IPS-20b (cell line): ENCODE measurements around the gene OTOGL.
"Not testable (repeated sequence)": the region's sequence is repeated elsewhere in the genome, so short reads cannot be mapped to it uniquely, and the experiment has no call there.

Source experiments
- H3K27ac ChIP-seq: one replicate; pipeline ENCODE4 v1.5.1; 2013; ENCODE audit warnings: low read length
- H3K27me3 ChIP-seq: 2 replicates; pipeline ENCODE4 v1.6.1; 2013; ENCODE audit warnings: mild to moderate bottlenecking, low read length, inconsistent platforms; ENCODE audit not compliant: insufficient read depth
- H3K36me3 ChIP-seq: 2 replicates; pipeline ENCODE4 v1.6.1; 2013; ENCODE audit warnings: low read depth, mild to moderate bottlenecking, inconsistent platforms, low read length, moderate library complexity; ENCODE audit not compliant: insufficient read depth
- H3K4me1 ChIP-seq: 2 replicates; pipeline ENCODE4 v1.6.1; 2013; ENCODE audit warnings: mild to moderate bottlenecking, control low read depth, inconsistent platforms, low read length, moderate library complexity; ENCODE audit not compliant: insufficient read depth
- H3K4me3 ChIP-seq: 2 replicates; pipeline ENCODE4 v1.5.1; 2013; ENCODE audit warnings: mild to moderate bottlenecking, low read length, inconsistent platforms
- H3K9ac ChIP-seq: 2 replicates; pipeline ENCODE4 v1.6.1; 2013; ENCODE audit warnings: low read depth, mild to moderate bottlenecking, inconsistent platforms, low read length, moderate library complexity
- H3K9me3 ChIP-seq: 2 replicates; pipeline ENCODE4 v1.6.1; 2013; ENCODE audit warnings: mild to moderate bottlenecking, low read depth, low read length, inconsistent platforms; ENCODE audit not compliant: insufficient read depth

Gene OTOGL

GRCh38 chr12:80208071-80208470, 108.7 kb downstream of the OTOGL start:
- Histone ChIP-seq H3K4me3 (no peak overlapping the region), H3K27ac (no peak overlapping the region), H3K9me3 (no peaks in the 10 kb centered on the region), H3K4me1 (peaks cover 5% of the 10 kb centered on the region; the same call in 1 of the 2 replicates), H3K27me3 (no peaks in the 10 kb centered on the region), H3K36me3 (no peaks in the 10 kb centered on the region), H3K9ac (no peak overlapping the region)

- no peaks in the 10 kb centered on the region for H3K36me3 ChIP-seq
- H3K9me3 ChIP-seq = no peaks in the 10 kb centered on the region
- H3K27me3 ChIP-seq = no peaks in the 10 kb centered on the region
- H3K4me3 ChIP-seq = no peak overlapping the region
- H3K27ac ChIP-seq = no peak overlapping the region
- H3K9ac ChIP-seq = no peak overlapping the region
- H3K4me1 ChIP-seq = peaks cover 16% of the 10 kb centered on the region
Measured at GRCh38 chr12:80211671-80212070, 112.3 kb downstream of the OTOGL start.

- no peaks in the 10 kb centered on the region for H3K36me3 ChIP-seq
Measured at GRCh38 chr12:80212938-80213645, 113.8 kb downstream of the OTOGL start.

GRCh38 chr12:80213871-80214270, 114.5 kb downstream of the OTOGL start:
- no peak overlapping the region for H3K4me3 ChIP-seq
- H3K27ac ChIP-seq = no peak overlapping the region
- no peak overlapping the region for H3K9ac ChIP-seq
- peaks cover 22% of the 10 kb centered on the region for H3K4me1 ChIP-seq
- H3K36me3 ChIP-seq = no peaks in the 10 kb centered on the region
- H3K27me3 ChIP-seq = no peaks in the 10 kb centered on the region
- no peaks in the 10 kb centered on the region for H3K9me3 ChIP-seq

More at GRCh38 chr12:80212938-80213645, 113.8 kb downstream of the OTOGL start:
- Histone ChIP-seq H3K27me3 (no peaks in the 10 kb centered on the region), H3K4me3 (no peak overlapping the region), H3K4me1 (peaks cover 22% of the 10 kb centered on the region), H3K9ac (no peak overlapping the region), H3K9me3 (no peaks in the 10 kb centered on the region), H3K27ac (no peak overlapping the region)

GRCh38 chr12:80217011-80217535, 117.7 kb downstream of the OTOGL start:
- Histone ChIP-seq H3K4me3 (no peak overlapping the region), H3K9ac (no peak overlapping the region), H3K4me1 (peaks cover 17% of the 10 kb centered on the region), H3K27ac (no peak overlapping the region), H3K27me3 (no peaks in the 10 kb centered on the region), H3K36me3 (no peaks in the 10 kb centered on the region), H3K9me3 (no peaks in the 10 kb centered on the region)

GRCh38 chr12:80218925-80219324, 119.6 kb downstream of the OTOGL start:
- not testable (repeated sequence) for H3K36me3 ChIP-seq, H3K9ac ChIP-seq, H3K4me3 ChIP-seq, H3K27ac ChIP-seq, H3K27me3 ChIP-seq, H3K9me3 ChIP-seq
- peaks cover 11% of the 10 kb centered on the region for H3K4me1 ChIP-seq

- H3K4me3 ChIP-seq = no peak overlapping the region
- H3K36me3 ChIP-seq = no peaks in the 10 kb centered on the region
- H3K9ac ChIP-seq = no peak overlapping the region
- H3K9me3 ChIP-seq = no peaks in the 10 kb centered on the region
- peaks cover 7% of the 10 kb centered on the region for H3K4me1 ChIP-seq
- H3K27me3 ChIP-seq = no peaks in the 10 kb centered on the region
- H3K27ac ChIP-seq = no peak overlapping the region
Measured at GRCh38 chr12:80219345-80219744, 120.0 kb downstream of the OTOGL start.

GRCh38 chr12:80222261-80222660, 122.9 kb downstream of the OTOGL start:
- no peak overlapping the region for H3K9ac ChIP-seq
- no peak overlapping the region for H3K4me3 ChIP-seq
- peaks cover 2% of the 10 kb centered on the region; the same call in 1 of the 2 replicates for H3K4me1 ChIP-seq
- H3K27ac ChIP-seq = no peak overlapping the region
- no peaks in the 10 kb centered on the region for H3K27me3 ChIP-seq
- H3K36me3 ChIP-seq = no peaks in the 10 kb centered on the region
- no peaks in the 10 kb centered on the region for H3K9me3 ChIP-seq

GRCh38 chr12:80226576-80226975, 127.2 kb downstream of the OTOGL start:
- H3K9ac ChIP-seq = no peak overlapping the region
- no peak overlapping the region for H3K27ac ChIP-seq

GRCh38 chr12:80227904-80228303, 128.6 kb downstream of the OTOGL start:
- not testable (repeated sequence) for H3K9me3 ChIP-seq, H3K9ac ChIP-seq, H3K27me3 ChIP-seq, H3K4me3 ChIP-seq, H3K27ac ChIP-seq, H3K36me3 ChIP-seq
- H3K4me1 ChIP-seq = peaks cover 10% of the 10 kb centered on the region

More at GRCh38 chr12:80226576-80226975, 127.2 kb downstream of the OTOGL start:
- Histone ChIP-seq H3K9me3 (no peaks in the 10 kb centered on the region), H3K4me1 (peaks cover 10% of the 10 kb centered on the region), H3K36me3 (no peaks in the 10 kb centered on the region), H3K4me3 (no peak overlapping the region), H3K27me3 (no peaks in the 10 kb centered on the region)

GRCh38 chr12:80230068-80230467, 130.7 kb downstream of the OTOGL start:
- H3K27ac ChIP-seq = no peak overlapping the region
- H3K4me1 ChIP-seq = peaks cover 10% of the 10 kb centered on the region
- no peak overlapping the region for H3K4me3 ChIP-seq
- no peaks in the 10 kb centered on the region for H3K27me3 ChIP-seq
- no peaks in the 10 kb centered on the region for H3K9me3 ChIP-seq
- H3K9ac ChIP-seq = no peak overlapping the region
- no peaks in the 10 kb centered on the region for H3K36me3 ChIP-seq

GRCh38 chr12:80232837-80233236, 133.5 kb downstream of the OTOGL start:
- H3K27me3 ChIP-seq = no peaks in the 10 kb centered on the region
- no peaks in the 10 kb centered on the region for H3K36me3 ChIP-seq
- no peak overlapping the region for H3K27ac ChIP-seq
- H3K4me1 ChIP-seq = peaks cover 10% of the 10 kb centered on the region
- H3K4me3 ChIP-seq = no peak overlapping the region
- no peaks in the 10 kb centered on the region for H3K9me3 ChIP-seq
- H3K9ac ChIP-seq = no peak overlapping the region
